ENCODE data around the gene CD200R1.

GRCh38 chr3:112976001-112976400, 1.1 kb upstream of the CD200R1 start:
- no peak for TF ChIP-seq ZFX (IDR thresholded peaks at IDR 0.05)
- TF ChIP-seq POLR2AphosphoS5 (IDR thresholded peaks at IDR 0.05; ENCODE audit: low read depth, low read length) = no peak
- no peak for TF ChIP-seq CTCF (IDR thresholded peaks at IDR 0.05 in 2 of 3, conservative IDR thresholded peaks at IDR 0.05 in 1 of 3; ENCODE audit: borderline replicate concordance in 1 of 3, insufficient read depth in 1 of 3, low read depth in 2 of 3, low read length in 2 of 3)

Measured in HCT116 (cell line).